HG03469 (cell line): ENCODE measurements around the gene SIGLECL1.

Experiments used
- ATAC-seq: cut with Tn5 transposase; IDR thresholded peaks from one replicate; pipeline ENCODE4 v1.9.1; 2021; ENCODE audit warnings: mild to moderate bottlenecking, moderate library complexity, moderate number of reproducible peaks; ENCODE audit not compliant: unreplicated experiment

The SIGLECL1 gene

DNA sequence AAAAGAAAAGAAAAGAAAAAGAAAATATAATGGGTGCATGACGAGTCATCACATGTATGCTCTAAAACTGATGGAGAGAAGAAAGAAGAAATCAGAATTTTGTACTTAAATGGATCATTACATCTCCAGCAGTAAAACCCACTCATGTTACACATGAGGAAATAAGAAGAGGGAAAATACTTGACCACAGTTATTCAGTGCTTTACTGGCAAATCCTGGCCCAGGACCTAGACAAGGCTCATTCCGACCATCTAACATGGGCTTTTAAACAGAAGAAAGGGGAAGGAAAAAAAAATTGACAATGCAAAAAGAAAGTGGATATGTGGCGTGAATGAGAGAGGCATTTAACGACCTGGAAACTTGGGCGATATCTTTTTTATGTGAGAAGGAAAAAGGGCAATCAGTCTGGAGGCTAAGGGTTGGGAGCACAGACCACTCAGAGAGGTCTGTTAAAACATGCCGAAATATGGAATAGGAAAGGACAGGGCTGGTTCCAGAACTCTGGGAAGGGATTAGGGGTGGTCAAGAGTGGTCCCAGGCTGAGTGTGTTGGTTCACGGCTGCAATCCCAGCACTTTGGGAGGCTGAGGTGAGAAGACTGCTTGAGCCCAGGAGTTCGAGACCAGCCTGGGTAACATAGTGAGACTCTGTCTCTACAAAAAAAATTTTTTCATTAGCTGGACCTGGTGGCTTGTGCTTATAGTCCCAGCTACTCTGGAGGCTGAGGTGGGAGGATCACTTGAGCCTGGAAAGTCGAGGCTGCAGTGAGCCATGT is 1.6 kb downstream of the SIGLECL1 start:
- ATAC-seq: no peak

DNA sequence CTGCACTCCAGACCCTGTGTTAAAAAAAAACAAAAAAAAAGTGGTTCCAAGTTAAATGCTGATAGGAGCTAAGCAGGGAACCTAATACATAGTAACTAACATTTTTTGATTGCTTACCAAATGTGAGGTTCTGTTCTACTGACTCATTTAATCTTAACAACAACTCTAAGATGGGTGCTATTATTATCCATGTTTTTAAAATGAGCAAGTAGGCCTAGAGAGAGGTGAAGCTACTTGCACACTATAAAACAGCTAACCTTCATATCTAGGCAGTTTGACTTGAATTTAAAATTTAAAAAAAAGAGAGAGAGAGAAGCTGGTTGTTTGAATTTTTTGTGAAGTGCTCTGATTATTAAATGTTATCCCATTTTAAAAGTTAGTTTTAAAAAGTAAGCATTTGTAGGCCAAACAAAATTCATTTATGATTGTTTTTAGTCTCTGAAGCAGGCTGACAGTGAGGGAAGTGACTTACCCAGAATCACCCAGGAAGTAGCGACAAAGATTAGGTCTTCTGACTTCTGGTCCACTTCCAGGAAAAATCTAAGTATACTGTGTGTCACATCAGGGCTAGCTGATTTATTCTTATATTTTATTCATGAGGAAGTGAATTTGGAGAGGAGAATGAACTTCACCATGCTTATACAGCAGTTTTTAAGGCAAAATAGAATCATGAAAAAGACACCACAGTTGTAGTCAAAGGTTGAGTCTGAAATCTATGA is 2.4 kb downstream of the SIGLECL1 start:
- ATAC-seq: no peak

DNA sequence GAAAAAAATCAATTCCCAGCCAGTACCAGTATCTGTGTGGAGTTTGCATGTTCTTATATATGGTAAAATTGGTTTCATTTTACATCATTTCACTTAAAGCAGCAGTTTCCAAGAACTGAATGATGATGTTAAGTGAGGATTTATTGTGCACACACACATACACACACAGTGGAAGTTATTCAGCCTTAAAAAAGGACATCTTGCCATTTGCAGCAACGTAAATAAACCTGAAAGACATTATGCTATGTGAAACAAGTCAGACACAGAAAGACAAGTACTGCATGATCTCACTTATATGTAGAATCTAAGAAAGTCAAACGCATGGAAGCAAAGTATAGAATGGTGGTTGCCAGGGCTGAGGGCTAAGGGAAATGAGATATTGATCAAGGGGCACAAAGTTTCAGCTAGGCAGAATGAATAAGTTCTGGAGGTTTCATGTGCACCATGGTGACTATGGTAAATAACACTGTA is 5.3 kb downstream of the SIGLECL1 start:
- ATAC-seq: no peak

DNA sequence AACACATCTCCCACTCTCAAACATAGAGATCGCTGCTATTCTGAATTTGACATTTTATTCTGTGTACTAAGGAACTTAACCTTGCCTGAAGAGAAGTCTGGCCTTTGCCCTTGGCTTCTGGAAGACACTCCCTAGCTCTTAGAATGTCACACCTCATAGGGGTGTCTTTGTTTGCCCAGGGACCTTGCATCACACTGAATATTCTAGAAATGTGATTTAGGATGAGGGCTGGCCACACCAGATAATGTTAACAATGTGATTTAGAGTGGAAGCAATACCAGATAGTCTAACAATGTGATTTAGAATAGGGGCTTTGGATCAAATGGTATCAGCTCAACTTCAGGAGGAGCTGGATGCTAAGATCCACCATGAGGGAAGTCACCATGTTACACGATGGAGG is 6.6 kb downstream of the SIGLECL1 start:
- no peak for ATAC-seq

DNA sequence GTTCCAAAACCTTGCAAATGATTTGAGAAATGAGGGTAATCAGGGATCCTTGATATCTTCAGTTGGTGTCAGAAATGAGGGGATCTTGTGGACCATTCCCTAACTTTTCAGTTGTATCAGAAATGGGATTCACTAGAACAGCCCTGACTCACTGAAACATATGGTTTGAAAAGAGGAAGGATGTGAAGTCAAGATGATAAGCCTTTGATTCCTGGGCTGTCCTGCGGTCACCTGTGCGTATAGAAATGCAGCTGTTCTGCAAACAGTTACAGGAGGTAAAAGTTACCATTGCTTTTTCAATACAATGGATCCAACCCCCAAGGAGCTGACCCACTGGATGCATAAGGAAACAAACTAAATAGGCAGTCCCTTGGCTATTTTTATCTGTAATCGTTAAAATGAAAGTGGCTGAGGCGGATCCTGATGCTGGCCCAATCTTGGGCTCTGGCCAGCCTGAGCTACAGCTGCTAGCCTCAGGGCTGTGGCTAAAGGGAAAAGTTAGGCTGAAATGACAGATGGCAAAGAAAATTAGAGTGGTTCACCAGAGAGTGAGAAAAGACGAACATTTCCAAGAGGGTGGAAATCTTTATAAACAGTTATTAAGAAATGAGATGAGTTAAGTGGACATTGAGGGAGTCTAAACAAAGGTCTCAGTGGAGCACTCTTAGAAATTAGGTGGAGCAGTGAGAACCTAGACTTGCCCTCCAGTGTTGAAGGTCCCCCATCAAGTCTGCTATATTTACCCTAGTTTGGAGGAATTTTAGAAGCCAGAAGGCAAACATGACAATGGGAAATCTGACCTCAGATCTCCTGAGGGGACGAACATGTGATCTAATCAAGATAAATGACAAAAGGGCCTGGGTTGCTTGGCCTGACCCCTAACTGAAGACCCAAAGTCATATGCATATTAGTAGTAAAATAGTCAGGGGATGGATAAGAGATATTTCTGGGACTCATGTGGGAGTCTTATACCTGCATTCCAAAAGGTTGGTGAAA is 7.6 kb downstream of the SIGLECL1 start:
- no peak for ATAC-seq

DNA sequence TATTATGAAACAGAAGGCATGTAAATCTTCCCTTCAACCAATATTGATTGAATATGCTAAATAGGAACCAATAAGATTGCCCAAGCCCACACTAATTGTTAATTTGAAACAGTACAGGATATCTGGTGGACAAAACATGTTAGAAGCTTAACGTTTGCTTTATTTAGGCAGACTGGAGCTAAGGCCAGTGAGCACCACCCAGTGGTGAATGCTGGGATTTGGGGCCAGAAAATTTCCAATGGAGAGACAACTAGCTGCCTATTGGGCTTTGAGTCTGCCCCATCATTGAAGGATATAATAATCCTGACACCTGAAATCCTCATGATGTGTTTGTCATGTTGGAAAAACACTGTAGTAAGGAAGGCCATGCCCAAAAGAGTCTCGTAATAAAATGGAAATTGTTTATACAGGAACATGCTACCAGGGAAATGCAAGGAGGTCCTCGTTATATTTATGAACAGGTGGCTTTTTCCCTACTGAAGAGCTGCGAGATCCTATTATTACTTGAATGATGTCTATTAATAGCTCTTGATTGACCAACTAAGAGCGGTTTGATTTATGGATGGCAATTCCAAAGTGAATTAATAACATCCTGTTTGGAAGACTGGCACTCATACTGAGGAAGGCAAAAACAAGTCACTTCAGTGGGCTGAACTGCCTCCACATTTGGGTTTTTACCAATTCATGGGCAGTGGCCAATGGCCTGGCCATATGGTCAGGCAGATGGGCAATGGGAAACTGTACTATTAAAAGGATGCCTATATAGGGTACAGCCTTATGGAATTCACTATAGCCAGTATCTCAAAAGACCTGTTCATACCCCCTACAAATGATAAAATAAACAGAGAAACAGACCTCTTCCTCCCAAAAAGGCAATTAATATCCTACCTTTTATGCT is 8.7 kb downstream of the SIGLECL1 start:
- ATAC-seq: no peak

DNA sequence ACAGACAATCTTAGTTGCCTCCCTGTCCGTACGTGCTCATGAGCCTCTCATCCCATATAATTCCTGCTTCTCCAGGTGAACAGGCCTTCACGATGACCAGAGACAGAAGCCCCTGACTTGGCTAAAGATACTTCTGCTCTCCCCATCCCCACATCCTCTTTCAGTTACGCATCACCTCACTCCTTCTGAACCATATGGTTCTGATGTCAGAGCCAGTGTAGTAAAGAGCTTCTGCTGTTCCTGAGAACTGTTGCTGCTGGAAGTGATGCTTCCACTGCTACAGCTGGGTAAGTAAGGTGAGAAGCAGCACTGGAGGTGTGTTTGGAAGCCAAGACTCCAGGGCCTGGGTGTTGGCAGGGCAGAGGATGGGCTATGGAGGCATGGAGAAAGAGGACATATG is 12.9 kb downstream of the SIGLECL1 start:
- no peak for ATAC-seq

DNA sequence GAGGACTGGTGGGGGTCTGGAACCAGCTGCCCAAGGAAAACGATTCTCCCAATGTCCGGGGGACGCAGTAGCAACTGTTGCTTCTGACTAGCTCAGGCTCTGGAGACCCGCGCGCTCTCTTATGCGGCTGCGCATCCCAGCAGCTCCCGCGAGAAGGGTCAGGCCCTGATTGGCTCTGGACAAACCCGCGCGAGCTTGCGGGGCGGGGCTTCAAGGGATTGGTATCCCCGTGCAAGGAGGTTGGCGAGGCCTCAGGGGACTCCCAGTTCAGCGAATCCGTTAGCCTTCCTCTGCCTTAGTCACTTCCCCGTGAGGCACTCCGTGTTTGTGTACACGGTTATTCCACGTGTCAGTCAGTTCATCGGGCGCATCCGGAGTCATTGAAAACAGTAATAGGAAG is 20.2 kb downstream of the SIGLECL1 start:
- no peak for ATAC-seq

DNA sequence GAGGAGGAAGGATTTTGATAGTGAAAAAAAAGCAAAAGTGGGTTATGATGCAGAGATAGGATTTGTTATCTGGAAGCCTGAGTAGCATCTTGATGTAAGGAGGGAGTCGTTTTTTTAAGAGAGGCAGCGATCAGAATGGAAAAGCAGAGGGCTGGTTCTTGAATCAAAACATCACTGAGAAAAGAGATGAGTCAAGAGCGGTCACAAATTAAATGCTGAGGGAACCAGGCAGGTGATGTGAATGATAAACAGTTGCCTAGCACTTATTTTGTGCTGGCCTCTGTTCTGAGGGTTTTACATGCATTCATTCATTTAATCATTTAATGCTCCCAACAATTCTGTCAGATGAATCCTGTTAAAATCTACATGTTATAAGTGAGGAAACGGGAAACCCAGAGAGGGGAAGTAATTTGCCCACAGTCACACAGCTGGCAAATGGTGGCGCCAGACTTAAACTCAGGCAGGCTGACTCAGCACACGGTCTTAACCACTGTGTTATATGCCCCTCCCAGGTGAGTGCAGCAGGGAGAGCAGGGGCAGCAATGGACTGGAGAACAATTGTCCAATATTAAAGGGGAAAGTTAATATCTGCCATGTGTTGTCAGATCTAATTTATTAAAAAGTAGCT is 21.4 kb downstream of the SIGLECL1 start:
- ATAC-seq: no peak

DNA sequence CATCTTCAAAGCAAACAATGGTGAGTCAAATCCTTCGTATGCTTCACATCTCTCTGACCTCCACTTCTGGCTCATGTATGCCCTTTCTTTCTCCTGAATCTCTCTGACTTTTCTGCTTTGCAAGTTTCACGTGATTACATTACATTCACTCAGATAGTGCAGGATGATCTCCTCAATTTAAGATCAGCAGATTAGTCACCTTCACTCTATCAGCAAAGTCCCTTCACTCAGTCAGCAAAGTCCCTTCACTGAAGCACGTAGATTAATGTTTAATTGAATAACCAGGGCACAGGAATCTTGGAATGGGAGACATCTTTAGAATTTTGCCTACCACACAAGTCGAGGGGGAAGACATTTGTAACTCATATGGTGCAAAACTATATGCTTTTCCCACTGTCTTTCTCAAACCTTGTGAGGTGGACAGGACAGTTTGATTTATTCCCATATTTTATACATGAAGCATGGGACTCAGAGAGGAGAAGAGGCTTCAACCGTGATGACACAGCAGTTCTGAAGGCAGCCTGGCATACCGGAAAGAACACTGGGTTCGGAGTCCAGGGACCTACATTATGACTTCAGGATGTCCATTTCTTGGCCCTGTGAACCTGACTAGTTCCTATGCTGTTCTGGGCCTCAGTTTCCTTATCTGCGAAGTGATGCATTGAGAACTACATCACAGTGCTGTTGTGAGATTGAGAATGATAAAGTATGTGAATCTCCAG is 23.3 kb downstream of the SIGLECL1 start:
- no peak for ATAC-seq

DNA sequence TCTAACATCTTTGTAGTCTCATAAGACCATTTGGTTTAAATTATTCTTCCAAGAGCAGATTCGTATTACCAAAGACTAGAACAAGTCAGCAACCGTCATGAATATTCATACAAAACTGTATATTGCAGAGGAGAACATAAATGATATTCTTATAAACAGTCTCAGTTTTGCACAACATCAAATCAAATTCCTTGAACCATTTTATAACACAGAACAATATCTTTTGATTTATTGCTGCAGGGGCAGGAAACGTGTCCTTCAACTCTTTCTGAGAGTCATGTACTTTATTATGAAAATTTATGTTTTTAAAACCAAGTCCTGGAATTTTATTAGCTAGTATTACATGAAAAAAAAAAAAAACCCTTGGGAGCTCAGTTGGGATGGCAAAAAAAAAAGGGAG is 26.2 kb downstream of the SIGLECL1 start:
- no peak for ATAC-seq

DNA sequence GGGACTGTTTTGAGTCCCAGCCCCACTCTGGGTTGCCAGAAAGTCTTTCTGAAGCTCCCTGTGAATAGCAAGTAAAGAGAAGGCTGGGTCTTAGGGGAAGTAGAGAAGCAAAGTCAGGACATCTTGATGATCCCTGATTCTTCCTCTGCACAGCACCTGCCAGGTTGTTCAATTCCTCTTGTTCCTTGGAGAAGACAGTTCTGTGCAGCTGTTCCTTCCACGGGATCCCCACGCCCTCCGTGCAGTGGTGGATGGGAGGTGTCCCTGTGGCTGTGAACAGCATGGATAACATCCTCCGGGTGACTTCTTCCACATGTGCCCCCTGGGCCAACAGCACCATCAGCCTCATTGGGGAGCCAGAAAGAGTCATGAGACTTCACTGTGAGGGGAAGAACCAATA is 31.5 kb downstream of the SIGLECL1 start:
- ATAC-seq: no peak

DNA sequence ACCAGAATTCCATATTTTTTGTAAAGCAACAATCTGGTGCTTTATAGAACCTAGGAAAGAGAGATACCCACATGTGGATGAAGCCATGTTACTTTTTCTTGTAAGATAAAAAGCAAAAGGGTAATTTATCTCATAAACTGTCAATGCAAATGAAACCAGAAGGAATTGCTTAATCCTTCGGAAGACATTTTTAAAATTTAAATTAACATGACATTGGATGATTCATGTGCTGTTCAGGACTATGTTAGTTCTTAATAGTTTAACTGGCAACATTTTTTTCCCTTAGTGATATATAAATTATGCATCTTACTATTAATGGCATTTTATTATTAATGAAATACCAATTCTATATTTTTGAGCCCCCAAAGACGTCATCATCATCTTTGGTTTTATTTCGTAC is 34.8 kb downstream of the SIGLECL1 start:
- no peak for ATAC-seq

DNA sequence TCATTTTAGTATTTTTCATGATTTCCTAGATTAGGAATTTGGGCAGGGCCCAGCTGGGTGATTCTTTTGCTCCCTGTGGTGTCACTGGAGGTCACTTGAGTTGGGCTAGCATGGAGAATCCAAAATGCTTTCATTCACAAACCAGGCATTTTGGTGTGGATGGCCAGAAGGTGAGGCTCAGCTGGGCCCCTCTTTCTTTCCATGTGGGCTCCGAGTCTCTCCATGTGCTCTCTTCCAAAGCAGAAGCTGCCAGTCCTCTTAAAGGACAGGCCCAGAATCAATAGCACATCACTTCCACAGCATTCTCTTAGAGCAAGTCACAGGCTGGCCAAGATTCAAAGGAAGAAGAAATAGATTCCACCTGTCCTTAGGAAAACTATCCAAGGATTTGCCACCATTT is 38.8 kb downstream of the SIGLECL1 start:
- ATAC-seq: no peak

DNA sequence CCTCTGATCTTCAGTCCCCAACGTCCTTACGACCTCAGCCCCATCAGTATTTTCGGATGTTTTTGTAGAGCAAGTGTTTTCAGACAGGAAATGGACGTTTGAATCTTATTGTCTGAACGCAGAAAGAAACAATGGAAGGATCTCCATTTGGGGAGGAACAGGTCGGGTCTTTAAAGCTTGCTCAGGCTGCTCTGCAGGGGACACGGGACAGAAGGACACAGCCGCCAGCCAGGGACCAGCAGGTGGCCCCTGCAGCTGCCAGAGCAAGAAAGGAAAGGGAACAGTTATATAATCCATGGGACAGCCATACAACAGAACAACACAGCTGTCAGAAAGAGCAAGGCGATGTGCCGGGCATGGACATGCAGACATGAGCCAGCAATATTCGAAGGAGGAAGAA is 42.1 kb downstream of the SIGLECL1 start:
- no peak for ATAC-seq

DNA sequence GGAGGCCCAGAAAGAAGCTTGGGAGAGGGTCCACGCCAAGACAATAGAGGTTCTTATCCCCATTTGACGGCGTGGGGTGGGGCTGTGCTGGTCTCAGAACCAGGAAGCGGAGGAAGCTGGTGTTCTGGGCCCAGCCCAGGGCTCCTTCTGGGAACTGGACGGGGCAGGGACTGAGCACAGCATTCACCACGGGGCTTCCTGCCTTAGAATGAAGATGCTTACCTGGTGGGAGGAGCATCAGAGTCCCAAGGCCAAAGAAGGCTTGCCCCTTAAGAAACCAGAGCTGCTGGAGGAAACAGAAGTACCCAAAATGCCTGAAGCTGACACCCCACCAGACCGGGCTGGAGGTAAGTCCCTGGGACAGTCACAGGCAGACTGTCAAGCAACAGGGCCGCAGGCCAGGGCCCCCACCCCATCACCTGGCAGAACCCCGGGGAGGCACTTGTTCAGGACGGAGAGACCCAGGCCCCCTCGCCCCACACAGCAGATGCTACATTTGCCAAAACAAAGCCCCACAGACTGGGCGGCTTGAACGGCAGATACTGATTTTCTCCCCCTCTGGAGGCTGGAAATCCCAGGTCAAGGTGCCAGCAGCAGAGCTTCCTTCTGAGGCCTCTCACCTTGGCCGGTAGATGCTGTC is 42.8 kb downstream of the SIGLECL1 start:
- no peak for ATAC-seq

DNA sequence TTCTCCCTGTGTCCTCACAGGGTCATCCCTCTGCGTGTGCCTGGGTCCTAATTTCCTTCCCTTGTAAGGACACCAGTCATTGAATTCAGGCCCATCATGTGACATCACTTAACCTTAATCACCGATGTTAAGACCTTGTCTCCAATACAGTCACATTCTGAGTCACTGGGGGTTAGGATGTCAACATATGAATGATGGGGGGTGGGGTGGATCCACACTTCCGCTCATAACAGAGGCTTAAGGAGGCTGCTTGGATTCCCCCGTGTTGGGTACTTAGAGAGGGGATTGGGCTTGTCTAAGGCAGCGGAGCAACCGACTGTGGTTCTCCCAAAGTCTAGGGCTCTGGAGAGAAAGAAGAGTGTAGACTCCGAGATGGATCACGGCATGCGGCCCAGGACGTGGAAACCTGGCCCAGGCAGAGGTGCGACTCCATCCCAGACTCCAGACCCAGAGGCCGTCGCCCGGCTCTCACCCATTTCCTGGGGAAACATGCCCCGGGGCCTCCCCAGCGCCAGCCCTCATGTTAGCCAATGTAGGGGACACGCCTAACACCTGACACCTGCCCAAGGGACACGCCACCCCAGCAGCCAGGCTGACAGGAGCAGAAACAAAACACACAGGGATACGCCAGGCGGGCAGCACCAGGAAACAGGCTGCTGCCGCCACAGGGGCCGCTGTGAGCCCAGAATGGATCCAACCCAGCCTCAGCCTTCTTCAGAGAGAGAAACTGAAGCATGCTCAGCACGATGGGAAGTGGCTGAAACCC is 43.5 kb downstream of the SIGLECL1 start:
- ATAC-seq: no peak

DNA sequence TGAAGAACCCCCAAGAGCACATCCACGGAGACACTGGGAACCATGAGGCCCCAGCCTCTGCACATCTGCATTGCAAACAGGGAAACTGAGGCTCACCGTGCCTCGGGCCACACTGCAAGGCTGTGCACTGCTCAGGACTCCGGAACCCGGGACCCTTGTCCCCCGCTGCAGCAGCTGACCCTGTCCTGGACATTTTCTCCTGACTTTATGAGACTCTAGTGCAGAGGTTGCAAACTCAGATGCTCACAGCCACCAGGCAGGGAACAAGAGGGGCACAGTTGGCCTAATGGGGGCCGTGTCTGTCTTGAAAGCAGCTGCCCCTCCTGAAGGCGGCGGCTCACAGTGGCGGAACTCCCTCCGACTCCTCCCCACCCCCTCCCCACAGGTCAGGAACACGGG is 44.1 kb downstream of the SIGLECL1 start:
- ATAC-seq: no peak
